SIG-M5 treated with dmso at 0.1 percent for 504 hours (cell line): ENCODE data around the gene WIF1.
A peak's percentile ranks its signal among the peaks of the same experiment; 100 is the strongest.

ENCODE experiments used
- DNase-seq: peaks from one replicate; lab custom pipeline; 2025; ENCODE audit not compliant: unreplicated experiment; lab: John Stamatoyannopoulos, UW

The WIF1 gene

GRCh38 chr12:65123435-65124063 is 2.4 kb upstream of the WIF1 start:
- peak; percentile 70 for DNase-seq

- no peak for DNase-seq
Observed at GRCh38 chr12:65122703-65123102, 1.6 kb upstream of the WIF1 start.

- DNase-seq, result no peak
Observed at GRCh38 chr12:65121956-65122469, 908 bp upstream of the WIF1 start.

- no peak for DNase-seq
Observed at GRCh38 chr12:65119063-65119462, 2.0 kb downstream of the WIF1 start.

- DNase-seq, result no peak
Observed at GRCh38 chr12:65113621-65114035, 7.5 kb downstream of the WIF1 start.

- peak; percentile 5 for DNase-seq
Observed at GRCh38 chr12:65106948-65107347, 14.2 kb downstream of the WIF1 start.

- peak; percentile 2 for DNase-seq
Observed at GRCh38 chr12:65100140-65100539, 21.0 kb downstream of the WIF1 start.

GRCh38 chr12:65099182-65099581 is 21.9 kb downstream of the WIF1 start:
- DNase-seq, result no peak

- DNase-seq, result no peak
Observed at GRCh38 chr12:65098364-65098763, 22.7 kb downstream of the WIF1 start.

- DNase-seq, result no peak
Observed at GRCh38 chr12:65094722-65095121, 26.4 kb downstream of the WIF1 start.

GRCh38 chr12:65093606-65094005 is 27.5 kb downstream of the WIF1 start:
- DNase-seq, result no peak

- DNase-seq, result no peak
Observed at GRCh38 chr12:65090461-65090860, 30.6 kb downstream of the WIF1 start.

- DNase-seq, result no peak
Observed at GRCh38 chr12:65086236-65086635, 34.9 kb downstream of the WIF1 start.

- no peak for DNase-seq
Observed at GRCh38 chr12:65084579-65084978, 36.5 kb downstream of the WIF1 start.

- no peak for DNase-seq
Observed at GRCh38 chr12:65083581-65083980, 37.5 kb downstream of the WIF1 start.

GRCh38 chr12:65082406-65082805 is 38.7 kb downstream of the WIF1 start:
- no peak for DNase-seq

- DNase-seq, result no peak
Observed at GRCh38 chr12:65081496-65081895, 39.6 kb downstream of the WIF1 start.

- peak; percentile 26 for DNase-seq
Observed at GRCh38 chr12:65074932-65075331, 46.2 kb downstream of the WIF1 start.

GRCh38 chr12:65069336-65069735 is 51.8 kb downstream of the WIF1 start:
- no peak for DNase-seq

GRCh38 chr12:65067383-65067782 is 53.7 kb downstream of the WIF1 start:
- no peak for DNase-seq

- DNase-seq, result no peak
Observed at GRCh38 chr12:65055859-65056258, 65.2 kb downstream of the WIF1 start.

GRCh38 chr12:65051218-65051617 is 69.9 kb downstream of the WIF1 start:
- no peak for DNase-seq

- no peak for DNase-seq
Observed at GRCh38 chr12:65045269-65045668, 75.8 kb downstream of the WIF1 start.
